ENCODE measurements around the gene CLUH.
"Not testable (repeated sequence)": the region's sequence is repeated elsewhere in the genome, so short reads cannot be mapped to it uniquely, and the experiment has no call there.

Gene CLUH

GRCh38 chr17:2659337-2659736, 52.2 kb downstream of the CLUH start:
- H3K36me3 ChIP-seq (ENCODE audit: control insufficient read depth, insufficient read depth, low read length); H3K4me1 ChIP-seq (ENCODE audit: control insufficient read depth, insufficient read depth, low read length, poor library complexity, severe bottlenecking); H3K4me3 ChIP-seq (ENCODE audit: insufficient read depth, low read depth, low read length, poor library complexity, severe bottlenecking); H3K27ac ChIP-seq (ENCODE audit: insufficient read depth, low read length, poor library complexity, severe bottlenecking); H3K27me3 ChIP-seq (replicated peaks; ENCODE audit: control insufficient read depth, insufficient read depth, low read length, poor library complexity, severe bottlenecking); DNase-seq; H3K9me3 ChIP-seq (ENCODE audit: control insufficient read depth, low read length): not testable (repeated sequence)

- Histone ChIP-seq H3K27ac (ENCODE audit: insufficient read depth, low read length, poor library complexity, severe bottlenecking) (no peak overlapping the region), H3K36me3 (ENCODE audit: control insufficient read depth, insufficient read depth, low read length) (no peaks in the 10 kb centered on the region), H3K4me1 (ENCODE audit: control insufficient read depth, insufficient read depth, low read length, poor library complexity, severe bottlenecking) (peaks cover 3% of the 10 kb centered on the region), H3K9me3 (ENCODE audit: control insufficient read depth, low read length) (no peaks in the 10 kb centered on the region), H3K4me3 (ENCODE audit: insufficient read depth, low read depth, low read length, poor library complexity, severe bottlenecking) (no peak overlapping the region), H3K27me3 (replicated peaks; ENCODE audit: control insufficient read depth, insufficient read depth, low read length, poor library complexity, severe bottlenecking) (no peaks in the 10 kb centered on the region)
- DNase-seq: no peak
Observed at GRCh38 chr17:2656283-2656682, 55.3 kb downstream of the CLUH start.

- Histone ChIP-seq H3K27ac (ENCODE audit: insufficient read depth, low read length, poor library complexity, severe bottlenecking) (no peak overlapping the region), H3K4me3 (ENCODE audit: insufficient read depth, low read depth, low read length, poor library complexity, severe bottlenecking) (no peak overlapping the region), H3K4me1 (ENCODE audit: control insufficient read depth, insufficient read depth, low read length, poor library complexity, severe bottlenecking) (peaks cover 3% of the 10 kb centered on the region), H3K27me3 (replicated peaks; ENCODE audit: control insufficient read depth, insufficient read depth, low read length, poor library complexity, severe bottlenecking) (no peaks in the 10 kb centered on the region), H3K9me3 (ENCODE audit: control insufficient read depth, low read length) (no peaks in the 10 kb centered on the region), H3K36me3 (ENCODE audit: control insufficient read depth, insufficient read depth, low read length) (no peaks in the 10 kb centered on the region)
- no peak for DNase-seq
Observed at GRCh38 chr17:2655546-2655945, 56.0 kb downstream of the CLUH start.

- not testable (repeated sequence) for H3K9me3 ChIP-seq (ENCODE audit: control insufficient read depth, low read length); H3K4me1 ChIP-seq (ENCODE audit: control insufficient read depth, insufficient read depth, low read length, poor library complexity, severe bottlenecking); H3K27ac ChIP-seq (ENCODE audit: insufficient read depth, low read length, poor library complexity, severe bottlenecking); H3K4me3 ChIP-seq (ENCODE audit: insufficient read depth, low read depth, low read length, poor library complexity, severe bottlenecking); H3K27me3 ChIP-seq (replicated peaks; ENCODE audit: control insufficient read depth, insufficient read depth, low read length, poor library complexity, severe bottlenecking); DNase-seq; H3K36me3 ChIP-seq (ENCODE audit: control insufficient read depth, insufficient read depth, low read length)
Observed at GRCh38 chr17:2652911-2653310, 58.7 kb downstream of the CLUH start.

- Histone ChIP-seq H3K27ac (ENCODE audit: insufficient read depth, low read length, poor library complexity, severe bottlenecking) (no peak overlapping the region), H3K4me3 (ENCODE audit: insufficient read depth, low read depth, low read length, poor library complexity, severe bottlenecking) (no peak overlapping the region), H3K4me1 (ENCODE audit: control insufficient read depth, insufficient read depth, low read length, poor library complexity, severe bottlenecking) (no peaks in the 10 kb centered on the region), H3K36me3 (ENCODE audit: control insufficient read depth, insufficient read depth, low read length) (peaks cover 5% of the 10 kb centered on the region), H3K27me3 (replicated peaks; ENCODE audit: control insufficient read depth, insufficient read depth, low read length, poor library complexity, severe bottlenecking) (no peaks in the 10 kb centered on the region), H3K9me3 (ENCODE audit: control insufficient read depth, low read length) (no peaks in the 10 kb centered on the region)
- DNase-seq: no peak
Observed at GRCh38 chr17:2649191-2649590, 62.4 kb downstream of the CLUH start.

- Histone ChIP-seq H3K36me3 (ENCODE audit: control insufficient read depth, insufficient read depth, low read length) (peaks cover 17% of the 10 kb centered on the region), H3K27ac (ENCODE audit: insufficient read depth, low read length, poor library complexity, severe bottlenecking) (no peak overlapping the region), H3K4me1 (ENCODE audit: control insufficient read depth, insufficient read depth, low read length, poor library complexity, severe bottlenecking) (no peaks in the 10 kb centered on the region), H3K27me3 (replicated peaks; ENCODE audit: control insufficient read depth, insufficient read depth, low read length, poor library complexity, severe bottlenecking) (no peaks in the 10 kb centered on the region), H3K9me3 (ENCODE audit: control insufficient read depth, low read length) (no peaks in the 10 kb centered on the region), H3K4me3 (ENCODE audit: insufficient read depth, low read depth, low read length, poor library complexity, severe bottlenecking) (no peak overlapping the region)
- no peak for DNase-seq
Observed at GRCh38 chr17:2647957-2648356, 63.6 kb downstream of the CLUH start.

GRCh38 chr17:2644971-2645370, 66.6 kb downstream of the CLUH start:
- DNase-seq: no peak
- no peak overlapping the region for H3K4me3 ChIP-seq (ENCODE audit: insufficient read depth, low read depth, low read length, poor library complexity, severe bottlenecking)
- no peaks in the 10 kb centered on the region for H3K9me3 ChIP-seq (ENCODE audit: control insufficient read depth, low read length)
- H3K27me3 ChIP-seq (replicated peaks; ENCODE audit: control insufficient read depth, insufficient read depth, low read length, poor library complexity, severe bottlenecking): no peaks in the 10 kb centered on the region
- no peak overlapping the region for H3K27ac ChIP-seq (ENCODE audit: insufficient read depth, low read length, poor library complexity, severe bottlenecking)
- H3K36me3 ChIP-seq (ENCODE audit: control insufficient read depth, insufficient read depth, low read length): peaks cover 30% of the 10 kb centered on the region
- H3K4me1 ChIP-seq (ENCODE audit: control insufficient read depth, insufficient read depth, low read length, poor library complexity, severe bottlenecking): no peaks in the 10 kb centered on the region
